NCI-H2107 treated with DMSO at 0.1 percent for 48 hours (cell line): ENCODE data around the gene SYNE1.

Experiments
- DNase-seq: peaks from one replicate; lab custom pipeline; 2025; ENCODE audit not compliant: unreplicated experiment; lab: John Stamatoyannopoulos, UW

Gene SYNE1

DNA sequence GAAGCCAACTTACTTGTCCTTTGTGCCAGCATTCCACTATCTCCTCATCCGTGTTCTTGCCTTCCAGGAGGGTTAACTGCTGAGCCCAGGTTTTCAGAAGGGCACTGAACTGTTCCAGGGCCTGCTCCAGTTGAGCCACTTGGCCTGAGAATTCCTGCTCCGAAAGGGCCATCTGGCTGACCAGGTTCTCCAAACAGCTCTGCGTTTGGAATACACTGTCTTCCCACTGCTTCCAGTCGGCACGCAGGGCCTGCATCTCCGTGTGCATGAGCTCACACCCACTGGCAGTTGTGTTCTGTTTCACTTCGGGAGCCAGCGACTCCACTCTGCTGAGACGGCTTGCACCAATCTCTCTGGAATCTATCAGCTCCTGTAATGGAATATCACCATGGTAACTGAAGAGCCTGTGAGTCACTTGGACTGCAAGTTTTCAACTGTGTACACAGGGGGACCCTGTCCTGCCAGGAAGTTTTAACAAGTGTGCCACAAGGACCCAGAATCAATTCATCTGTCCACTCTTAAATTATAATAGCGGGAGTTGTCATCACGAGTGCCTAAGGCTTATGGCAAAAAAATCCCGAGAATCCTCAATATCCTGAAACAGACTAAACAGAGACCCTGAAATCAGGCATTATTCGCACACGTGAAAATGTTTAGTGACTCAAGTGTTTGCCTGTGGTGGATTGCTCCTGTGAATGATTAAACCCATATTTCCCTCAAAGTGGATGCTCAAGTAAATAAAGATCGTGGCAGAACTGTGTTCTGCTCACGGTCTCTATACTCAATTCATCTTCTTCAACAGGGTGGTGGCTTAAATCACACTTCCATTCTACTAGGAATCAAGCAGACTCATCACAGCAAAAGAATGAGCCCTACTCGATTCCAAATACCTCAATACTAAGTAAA, 255.9 kb downstream of the SYNE1 start:
- no peak for DNase-seq

GRCh38 chr6:152380351-152380767, 256.8 kb downstream of the SYNE1 start:
- DNase-seq = no peak

DNA sequence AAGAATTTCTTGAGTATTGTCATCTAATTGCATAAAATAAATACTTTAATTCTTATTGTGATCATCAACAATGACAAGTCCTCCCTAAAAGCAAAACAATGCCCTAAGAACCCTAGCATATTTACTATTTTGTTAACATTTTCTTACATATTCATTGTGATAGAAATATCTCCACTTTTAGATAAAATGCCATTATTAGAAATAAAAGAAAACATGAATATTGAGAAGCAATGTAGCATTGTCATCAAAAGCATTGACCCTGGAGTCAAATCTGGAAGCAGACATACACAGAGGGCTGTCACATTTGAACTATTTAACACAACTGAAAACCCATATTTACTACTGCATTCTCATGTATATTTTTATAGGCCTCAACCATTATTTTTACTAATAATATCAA, 257.7 kb downstream of the SYNE1 start:
- no peak for DNase-seq

GRCh38 chr6:152378169-152378568, 259.0 kb downstream of the SYNE1 start:
- DNase-seq = no peak

GRCh38 chr6:152375197-152375596, 262.0 kb downstream of the SYNE1 start:
- DNase-seq = no peak

DNA sequence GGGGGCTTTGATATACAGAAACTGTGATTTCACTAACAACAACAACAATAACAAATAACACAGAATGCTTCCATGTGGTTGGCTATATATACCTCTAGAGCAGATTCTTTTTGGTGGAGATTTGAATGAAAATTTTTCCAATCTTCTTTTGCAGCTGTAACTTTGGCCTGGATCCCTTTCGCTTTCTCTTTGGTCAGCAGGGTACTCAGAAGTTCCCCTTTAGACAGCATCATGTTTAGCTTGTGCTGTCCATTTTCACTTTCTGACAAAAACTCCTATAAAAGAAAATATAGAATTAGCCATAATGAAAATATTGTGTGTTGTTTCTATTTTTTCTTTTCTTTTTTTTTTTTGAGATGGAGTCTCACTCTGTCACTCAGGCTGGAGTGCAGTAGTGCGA, 264.2 kb downstream of the SYNE1 start:
- DNase-seq = no peak

DNA sequence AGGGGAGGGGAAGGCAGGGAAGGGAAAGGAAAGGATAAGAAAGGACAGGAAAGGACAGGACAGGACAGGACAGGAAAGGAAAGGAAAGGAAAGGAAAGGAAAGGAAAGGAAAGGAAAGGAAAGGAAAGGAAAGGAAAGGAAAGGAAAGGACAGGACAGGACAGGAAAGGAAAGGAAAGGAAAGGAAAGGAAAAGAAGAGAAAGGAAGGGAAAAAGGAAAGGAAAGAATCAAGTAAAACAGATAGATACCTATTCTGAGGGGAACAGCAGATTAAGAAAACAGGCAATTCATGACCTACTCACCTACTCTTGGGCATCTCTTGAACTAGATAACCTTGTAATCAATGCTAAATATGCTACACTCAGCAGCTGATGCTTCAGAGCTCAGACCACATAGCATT, 265.4 kb downstream of the SYNE1 start:
- no peak for DNase-seq

DNA sequence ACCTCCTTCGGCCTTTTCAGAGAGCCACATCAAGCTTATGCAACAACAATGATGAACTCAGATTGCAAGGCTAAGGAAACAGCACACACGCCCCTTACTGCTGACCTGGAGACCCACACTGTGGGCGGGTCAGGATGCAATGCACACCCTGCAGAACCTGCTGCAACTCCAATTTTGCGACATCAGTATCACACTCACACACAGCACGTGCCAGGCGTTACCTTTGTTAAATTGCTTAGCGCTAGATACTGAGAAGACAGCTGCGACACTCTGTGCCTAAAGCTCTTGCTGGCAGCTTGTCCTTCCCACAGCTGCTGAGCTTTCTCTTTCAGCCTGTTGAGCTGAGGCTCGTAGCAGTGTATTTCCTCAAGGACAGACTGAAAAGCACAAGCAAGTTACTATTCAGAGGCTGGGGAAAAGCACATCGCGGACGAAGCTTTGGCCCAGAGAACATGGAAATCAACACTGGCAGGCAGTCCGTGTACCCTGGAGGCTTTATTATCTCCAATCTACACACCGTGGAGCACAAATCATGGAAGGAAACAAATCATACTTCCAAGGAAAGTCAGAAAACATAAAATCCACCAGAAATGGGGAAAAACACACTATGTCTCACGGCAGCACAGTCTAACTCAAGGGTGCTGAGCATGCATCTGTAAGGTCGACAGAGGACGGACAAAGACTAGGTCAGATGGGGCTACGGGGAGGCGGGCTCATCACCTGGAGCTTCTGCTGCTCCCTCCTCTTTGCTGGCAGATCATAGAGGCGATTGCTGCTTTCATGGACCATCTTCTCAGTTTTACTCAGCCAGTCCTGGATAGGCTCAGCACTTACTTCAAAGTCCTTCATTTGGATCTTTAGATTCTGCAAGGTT, 268.2 kb downstream of the SYNE1 start:
- peak; percentile 19 for DNase-seq

DNA sequence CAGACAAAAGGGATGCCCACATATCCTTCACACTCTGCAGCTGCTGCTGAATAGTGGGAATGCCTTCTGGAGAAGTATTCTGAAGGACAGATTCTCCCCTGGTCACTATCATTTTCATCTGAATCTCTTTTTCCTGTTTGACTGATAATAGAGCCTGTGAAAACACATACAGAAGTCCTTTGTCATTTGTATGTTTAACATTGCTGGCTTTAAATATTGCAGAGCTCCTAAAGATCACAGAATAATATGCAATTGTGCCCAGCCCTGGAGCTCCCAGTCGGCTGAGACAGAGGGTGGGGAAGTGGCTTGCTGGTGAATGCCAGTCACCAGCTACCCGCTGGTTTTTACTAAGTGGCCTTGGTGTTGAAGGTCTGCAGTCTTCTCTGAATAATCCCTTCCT, 272.3 kb downstream of the SYNE1 start:
- no peak for DNase-seq

DNA sequence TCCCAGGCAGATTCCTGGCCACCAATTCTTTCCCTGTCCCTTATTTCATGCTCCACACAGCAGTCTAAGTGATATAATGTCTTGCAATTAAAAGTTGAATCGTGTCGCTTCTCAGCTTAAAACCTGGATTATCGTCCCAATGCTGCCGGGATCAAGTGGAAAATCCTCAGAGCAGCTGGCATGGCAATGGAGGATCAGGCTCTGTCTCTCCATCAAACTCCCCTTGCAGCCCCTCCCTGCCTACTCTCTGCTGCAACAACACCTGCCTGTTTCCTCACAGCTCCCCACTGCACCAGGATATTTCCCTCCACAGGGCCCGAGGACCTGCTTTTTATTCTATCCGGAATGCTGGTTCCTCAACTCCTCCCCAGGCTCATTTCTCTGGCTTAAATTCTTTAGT, 277.1 kb downstream of the SYNE1 start:
- no peak for DNase-seq

GRCh38 chr6:152356662-152357061, 280.5 kb downstream of the SYNE1 start:
- peak; percentile 53 for DNase-seq

DNA sequence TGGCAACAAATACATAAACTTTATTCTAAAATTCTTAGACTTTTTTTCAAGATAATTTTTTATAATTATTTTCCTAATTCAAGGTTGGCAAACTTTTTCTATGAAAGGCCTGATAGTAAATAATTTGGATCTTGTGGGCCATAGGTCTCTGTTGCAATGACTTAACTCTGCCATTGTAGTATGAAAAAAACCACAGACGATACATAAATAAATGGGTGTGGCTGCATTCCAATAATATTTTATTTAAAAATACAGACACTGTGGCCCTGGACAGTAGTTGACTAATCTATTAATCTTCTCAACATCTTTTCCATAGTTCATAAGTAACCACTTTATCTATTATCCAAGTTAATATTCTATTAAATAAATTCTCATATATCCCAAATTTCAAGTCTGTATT, 281.1 kb downstream of the SYNE1 start:
- no peak for DNase-seq

- no peak for DNase-seq
Observed at GRCh38 chr6:152355166-152355565, 282.0 kb downstream of the SYNE1 start.

GRCh38 chr6:152353440-152353839, 283.7 kb downstream of the SYNE1 start:
- no peak for DNase-seq

DNA sequence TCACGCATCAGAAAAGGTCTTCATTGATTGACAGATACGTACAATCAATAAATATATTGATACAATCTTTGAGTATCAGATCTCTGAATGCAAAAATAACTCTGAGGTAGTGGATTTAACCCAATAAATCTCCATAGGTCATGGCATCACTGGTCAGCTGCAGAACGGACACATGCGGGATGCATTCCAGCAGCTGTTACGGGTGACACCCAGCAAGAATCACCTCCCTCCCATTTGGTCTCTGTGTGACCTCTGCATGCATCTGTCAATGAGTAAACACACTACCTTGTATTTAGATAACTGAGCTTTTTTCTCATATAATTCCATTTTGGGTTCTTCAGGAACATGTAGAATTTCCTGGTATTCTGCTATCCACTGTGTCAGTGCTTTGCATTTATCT, 285.4 kb downstream of the SYNE1 start:
- DNase-seq = no peak

GRCh38 chr6:152351110-152351509, 286.1 kb downstream of the SYNE1 start:
- no peak for DNase-seq

DNA sequence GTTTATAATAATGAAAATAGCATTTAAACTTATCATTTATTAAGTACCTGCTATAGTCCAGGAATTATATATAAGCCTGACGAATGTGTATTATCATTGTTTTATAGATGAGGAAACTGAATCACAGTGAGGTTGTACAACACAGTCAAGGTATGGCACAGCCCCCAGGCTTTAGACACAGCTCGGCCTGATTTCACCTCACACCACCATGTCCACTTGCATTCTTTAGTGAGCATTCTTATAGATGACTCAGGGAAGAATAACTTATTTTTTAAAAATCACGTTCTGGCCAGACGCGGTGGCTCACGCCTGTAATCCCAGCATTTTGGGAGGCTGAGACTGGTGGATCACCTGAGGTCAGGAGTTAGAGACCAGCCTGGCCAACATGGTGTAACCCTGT, 289.0 kb downstream of the SYNE1 start:
- DNase-seq = no peak

DNA sequence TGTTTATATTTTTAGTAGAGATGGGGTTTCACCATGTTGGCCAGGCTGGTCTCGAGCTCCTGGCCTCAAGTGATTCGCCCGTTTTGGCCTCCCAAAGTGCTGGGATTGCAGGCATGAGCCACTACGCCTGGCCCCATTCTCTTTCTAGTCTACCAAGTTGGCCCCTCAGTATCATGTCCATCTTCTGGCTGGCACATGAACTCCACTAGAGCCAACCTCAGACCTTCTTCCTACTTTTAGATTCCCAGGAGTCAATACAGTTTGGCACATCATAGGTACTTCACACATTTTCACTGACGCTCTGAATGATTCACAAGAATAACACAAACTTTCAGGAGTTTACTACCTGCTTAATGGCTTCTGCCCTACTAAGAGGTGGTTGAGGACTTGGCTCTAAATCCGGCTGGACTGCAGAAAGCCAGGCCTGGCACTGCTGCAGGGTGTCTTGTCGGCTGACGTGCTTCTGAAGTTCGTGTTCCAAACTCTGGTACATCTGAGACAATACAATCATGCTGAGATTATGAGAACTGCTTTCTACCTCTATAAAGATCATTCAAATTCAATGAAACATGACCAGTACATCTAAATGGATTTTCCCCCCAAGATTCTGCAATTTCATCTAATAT, 293.3 kb downstream of the SYNE1 start:
- no peak for DNase-seq

- DNase-seq = no peak
Observed at GRCh38 chr6:152341596-152341995, 295.6 kb downstream of the SYNE1 start.

GRCh38 chr6:152338335-152339125, 298.6 kb downstream of the SYNE1 start:
- DNase-seq = peak; percentile 42

DNA sequence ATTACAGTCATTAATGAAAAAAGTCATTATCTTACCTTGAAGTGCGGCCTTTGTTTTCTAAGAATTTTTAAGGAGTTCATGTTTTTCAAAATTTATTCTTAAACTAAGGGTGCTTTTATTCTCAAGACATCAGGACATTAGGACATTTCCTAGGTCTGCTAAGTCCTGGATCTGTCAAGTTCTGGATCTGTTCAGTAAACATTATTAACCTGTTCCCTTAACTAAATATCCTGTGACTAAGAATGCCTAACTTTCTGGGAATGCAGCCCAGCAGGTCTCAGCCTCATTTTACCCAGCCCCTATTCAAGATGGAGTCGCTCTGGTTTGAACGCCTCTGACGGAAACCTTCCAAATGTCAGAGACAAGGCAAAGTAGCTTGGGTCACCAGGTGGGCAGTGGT, 302.6 kb downstream of the SYNE1 start:
- DNase-seq = no peak
